22Rv1 (cell line): ENCODE measurements around the gene UNC119B.

ENCODE experiments used
- H3K27ac ChIP-seq: fragments of 450-650 bp; 2 replicates; pipeline ENCODE4 v1.5.1; 2017
- ZFX ChIP-seq: fragments of 450-650 bp; IDR thresholded peaks from 2 replicates; pipeline ENCODE4 v1.6.1; 2017; ENCODE audit warnings: antibody characterized with exemption, borderline replicate concordance
- TF ChIP-seq, protein P1 (sequence below): fragments of 450-650 bp; IDR thresholded peaks from 2 replicates; pipeline ENCODE4 v1.5.1; 2017; ENCODE audit warnings: mild to moderate bottlenecking

The UNC119B gene

DNA sequence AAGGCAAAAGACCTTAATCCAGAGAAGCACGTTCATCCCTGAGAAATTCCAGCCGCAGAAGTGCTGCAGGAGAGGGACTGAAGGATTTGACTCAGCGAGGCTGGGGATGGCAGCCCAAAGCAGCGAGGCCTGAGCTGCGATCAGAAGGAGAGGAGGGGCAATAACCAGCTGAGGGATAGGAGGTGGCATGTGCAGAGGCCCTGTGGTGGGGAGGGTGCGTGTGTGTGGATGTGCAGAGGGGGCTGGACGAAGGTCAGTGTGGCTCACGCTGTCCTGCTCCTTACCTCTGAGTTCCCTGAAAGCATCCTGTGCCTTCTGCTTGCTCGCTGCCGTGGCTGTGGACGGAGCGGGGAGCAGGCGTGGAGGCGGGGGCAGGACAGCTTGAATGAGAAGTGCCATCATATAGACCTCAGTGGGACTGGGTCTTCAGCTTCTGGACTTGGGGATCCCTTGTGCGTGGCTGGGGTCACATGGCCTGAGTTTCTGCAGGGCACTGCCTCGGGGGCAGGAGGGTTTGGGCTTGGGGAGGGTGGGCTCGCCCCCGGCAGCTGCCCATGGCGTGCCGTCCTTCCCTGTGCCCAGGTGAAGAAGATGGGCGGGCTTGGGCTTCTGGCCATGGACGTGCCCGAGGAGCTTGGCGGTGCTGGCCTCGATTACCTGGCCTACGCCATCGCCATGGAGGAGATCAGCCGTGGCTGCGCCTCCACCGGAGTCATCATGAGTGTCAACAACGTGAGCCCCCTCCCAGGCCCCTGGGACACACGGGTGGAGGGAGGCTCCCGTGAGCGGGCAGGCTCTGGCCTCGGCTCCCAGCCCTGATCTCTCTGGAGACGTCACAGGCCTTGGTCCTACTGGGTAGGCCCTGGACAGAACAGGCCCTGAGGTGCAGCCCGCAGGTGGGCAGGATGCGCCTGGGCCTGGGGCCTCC lies 26.4 kb downstream of the UNC119B start:
- TF ChIP-seq ZFX: no peak
- TF ChIP-seq, protein P1, sequence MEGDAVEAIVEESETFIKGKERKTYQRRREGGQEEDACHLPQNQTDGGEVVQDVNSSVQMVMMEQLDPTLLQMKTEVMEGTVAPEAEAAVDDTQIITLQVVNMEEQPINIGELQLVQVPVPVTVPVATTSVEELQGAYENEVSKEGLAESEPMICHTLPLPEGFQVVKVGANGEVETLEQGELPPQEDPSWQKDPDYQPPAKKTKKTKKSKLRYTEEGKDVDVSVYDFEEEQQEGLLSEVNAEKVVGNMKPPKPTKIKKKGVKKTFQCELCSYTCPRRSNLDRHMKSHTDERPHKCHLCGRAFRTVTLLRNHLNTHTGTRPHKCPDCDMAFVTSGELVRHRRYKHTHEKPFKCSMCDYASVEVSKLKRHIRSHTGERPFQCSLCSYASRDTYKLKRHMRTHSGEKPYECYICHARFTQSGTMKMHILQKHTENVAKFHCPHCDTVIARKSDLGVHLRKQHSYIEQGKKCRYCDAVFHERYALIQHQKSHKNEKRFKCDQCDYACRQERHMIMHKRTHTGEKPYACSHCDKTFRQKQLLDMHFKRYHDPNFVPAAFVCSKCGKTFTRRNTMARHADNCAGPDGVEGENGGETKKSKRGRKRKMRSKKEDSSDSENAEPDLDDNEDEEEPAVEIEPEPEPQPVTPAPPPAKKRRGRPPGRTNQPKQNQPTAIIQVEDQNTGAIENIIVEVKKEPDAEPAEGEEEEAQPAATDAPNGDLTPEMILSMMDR: no peak

DNA sequence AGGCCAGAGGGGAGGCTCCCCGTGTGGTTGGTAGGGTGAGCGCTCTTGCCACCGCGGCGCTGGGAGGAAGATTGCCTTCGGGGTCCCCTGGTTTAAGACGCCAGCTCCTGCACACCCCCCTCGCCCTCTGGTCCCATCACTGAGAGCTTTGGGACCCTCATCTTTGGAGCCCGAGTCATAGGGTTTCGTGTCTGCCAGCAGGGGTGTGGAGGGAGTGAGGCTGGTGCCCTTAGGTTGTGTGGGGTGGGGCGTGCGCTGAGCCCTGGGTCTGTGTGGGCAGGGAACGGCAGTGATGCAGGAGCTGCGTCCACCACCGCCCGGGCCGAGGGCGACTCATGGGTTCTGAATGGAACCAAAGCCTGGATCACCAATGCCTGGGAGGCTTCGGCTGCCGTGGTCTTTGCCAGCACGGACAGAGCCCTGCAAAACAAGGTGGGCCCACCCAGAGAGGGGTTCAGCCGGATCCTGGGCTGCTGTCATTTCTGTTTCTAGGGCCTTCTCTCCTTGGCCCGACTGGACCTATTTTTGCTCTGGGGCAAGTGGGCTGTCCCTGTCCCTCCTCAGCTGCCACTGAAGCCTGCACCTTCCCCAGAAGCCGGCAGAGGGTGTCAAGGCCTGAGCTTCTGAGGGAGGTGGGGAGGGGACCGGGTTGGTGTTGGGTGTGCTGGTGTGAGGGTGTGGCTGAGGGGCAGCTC lies 27.4 kb downstream of the UNC119B start:
- H3K27ac ChIP-seq: no peak overlapping the region
- TF ChIP-seq, protein P1: no peak
- TF ChIP-seq ZFX: no peak

More for the DNA sequence above, 26.4 kb downstream of the UNC119B start:
- no peak overlapping the region for H3K27ac ChIP-seq

DNA sequence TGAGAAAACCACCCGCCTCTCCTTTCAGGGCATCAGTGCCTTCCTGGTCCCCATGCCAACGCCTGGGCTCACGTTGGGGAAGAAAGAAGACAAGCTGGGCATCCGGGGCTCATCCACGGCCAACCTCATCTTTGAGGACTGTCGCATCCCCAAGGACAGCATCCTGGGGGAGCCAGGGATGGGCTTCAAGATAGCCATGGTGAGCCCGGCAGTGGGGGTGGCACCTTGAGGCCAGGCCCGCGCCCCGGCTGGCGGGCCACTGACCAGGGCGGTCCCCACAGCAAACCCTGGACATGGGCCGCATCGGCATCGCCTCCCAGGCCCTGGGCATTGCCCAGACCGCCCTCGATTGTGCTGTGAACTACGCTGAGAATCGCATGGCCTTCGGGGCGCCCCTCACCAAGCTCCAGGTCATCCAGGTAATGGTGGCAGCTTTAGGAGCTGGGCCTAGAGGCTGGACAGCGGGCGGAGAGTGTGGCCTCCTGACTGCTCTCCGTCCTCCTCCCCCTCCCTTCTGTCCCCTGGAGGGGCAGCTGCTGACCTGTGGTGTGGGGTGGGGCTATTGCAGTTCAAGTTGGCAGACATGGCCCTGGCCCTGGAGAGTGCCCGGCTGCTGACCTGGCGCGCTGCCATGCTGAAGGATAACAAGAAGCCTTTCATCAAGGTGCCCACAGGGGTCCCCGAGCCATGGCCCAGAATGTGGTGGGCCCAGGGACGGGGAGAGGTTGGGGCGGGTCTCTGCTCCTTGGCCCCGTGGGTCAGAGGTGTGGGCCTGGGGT lies 28.2 kb downstream of the UNC119B start:
- TF ChIP-seq, protein P1: no peak
- TF ChIP-seq ZFX: no peak
- H3K27ac ChIP-seq: no peak overlapping the region

DNA sequence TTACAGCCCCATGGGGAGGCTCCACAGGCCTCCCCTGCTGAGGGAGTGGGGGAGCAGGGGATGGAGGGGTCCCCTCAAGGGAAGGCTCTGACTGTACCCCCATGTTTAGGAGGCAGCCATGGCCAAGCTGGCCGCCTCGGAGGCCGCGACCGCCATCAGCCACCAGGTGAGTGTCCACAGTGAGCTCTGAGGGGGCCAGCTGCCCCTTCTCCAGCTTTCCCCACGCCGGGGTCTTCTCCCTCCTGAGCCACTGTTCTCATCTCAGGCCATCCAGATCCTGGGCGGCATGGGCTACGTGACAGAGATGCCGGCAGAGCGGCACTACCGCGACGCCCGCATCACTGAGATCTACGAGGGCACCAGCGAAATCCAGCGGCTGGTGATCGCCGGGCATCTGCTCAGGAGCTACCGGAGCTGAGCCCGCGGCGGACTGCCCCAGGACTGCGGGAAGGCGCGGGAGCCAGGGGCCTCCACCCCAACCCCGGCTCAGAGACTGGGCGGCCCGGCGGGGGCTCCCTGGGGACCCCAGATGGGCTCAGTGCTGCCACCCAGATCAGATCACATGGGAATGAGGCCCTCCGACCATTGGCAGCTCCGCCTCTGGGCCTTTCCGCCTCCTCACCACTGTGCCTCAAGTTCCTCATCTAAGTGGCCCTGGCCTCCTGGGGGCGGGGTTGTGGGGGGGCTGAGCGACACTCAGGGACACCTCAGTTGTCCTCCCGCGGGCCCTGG lies 28.9 kb downstream of the UNC119B start:
- H3K27ac ChIP-seq: no peak overlapping the region

DNA sequence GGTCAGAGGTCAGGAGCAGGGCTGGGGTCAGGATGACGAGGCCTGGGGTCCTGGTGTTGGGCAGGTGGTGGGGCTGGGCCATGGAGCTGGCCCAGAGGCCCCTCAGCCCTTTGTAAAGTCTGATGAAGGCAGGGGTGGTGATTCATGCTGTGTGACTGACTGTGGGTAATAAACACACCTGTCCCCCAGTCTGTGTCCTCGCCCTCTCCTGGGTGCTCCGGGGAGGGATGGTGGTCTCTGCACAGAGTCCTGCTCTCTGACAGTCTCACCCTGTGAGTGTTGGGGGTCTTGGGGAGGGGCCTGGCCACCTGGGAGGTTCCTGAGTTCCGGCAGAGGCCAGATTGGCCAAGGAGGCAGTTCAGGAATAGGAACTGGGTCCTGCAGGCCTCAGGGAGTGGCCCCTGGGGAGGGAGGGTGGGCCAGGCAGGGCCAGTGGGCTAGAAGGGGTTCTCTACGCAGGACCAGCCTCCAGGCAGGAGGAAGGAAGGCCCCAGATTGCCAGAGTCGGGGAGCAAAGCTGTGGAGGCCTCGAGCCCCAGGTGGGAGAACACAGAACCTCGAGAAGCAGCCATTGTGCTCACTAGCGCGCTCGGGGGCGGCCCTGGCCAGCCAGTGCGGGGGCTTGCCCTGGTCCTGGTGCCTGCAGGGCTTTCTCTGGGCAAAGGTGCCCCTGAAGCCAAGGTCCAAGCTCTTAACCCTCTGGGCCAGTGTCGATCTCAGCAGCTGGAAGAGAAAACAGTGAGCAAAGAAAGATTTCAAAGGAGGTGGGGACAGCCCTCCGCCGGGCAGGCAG lies 29.8 kb downstream of the UNC119B start:
- no peak overlapping the region for H3K27ac ChIP-seq

More for the DNA sequence above, 28.9 kb downstream of the UNC119B start:
- no peak for TF ChIP-seq ZFX
- TF ChIP-seq, protein P1: no peak

More for the DNA sequence above, 29.8 kb downstream of the UNC119B start:
- no peak for TF ChIP-seq ZFX
- TF ChIP-seq, protein P1: no peak
